Muscle layer of duodenum (tissue), 2 donors: ENCODE measurements around the gene PNKD.

Experiments
- H3K27ac ChIP-seq: one replicate; pipeline ENCODE4 v1.7.0; 2013; ENCODE audit warnings: mild to moderate bottlenecking, low read length
- H3K27me3 ChIP-seq: one replicate; pipeline ENCODE4 v1.7.0; 2013; ENCODE audit warnings: low read depth, mild to moderate bottlenecking, control low read depth, low read length
- H3K36me3 ChIP-seq, 2 donors: one replicate each; pipeline ENCODE4 v1.7.0; 2013; ENCODE audit warnings: low read length in 2 of 2, control low read depth in 1 of 2, mild to moderate bottlenecking in 1 of 2; ENCODE audit not compliant: insufficient read depth in 2 of 2, control insufficient read depth in 1 of 2
- H3K4me1 ChIP-seq, 2 donors: one replicate each; pipeline ENCODE4 v1.7.0; 2013; ENCODE audit warnings: low read length in 2 of 2, mild to moderate bottlenecking in 2 of 2, control low read depth in 1 of 2, moderate library complexity in 1 of 2; ENCODE audit not compliant: insufficient read depth in 2 of 2, control insufficient read depth in 1 of 2
- H3K4me3 ChIP-seq, 2 donors: one replicate each; pipeline ENCODE4 v1.7.0; 2013; ENCODE audit warnings: low read length in 2 of 2, low read depth in 1 of 2, mild to moderate bottlenecking in 1 of 2
- H3K9me3 ChIP-seq, 2 donors: one replicate each; pipeline ENCODE4 v1.7.0; 2013; ENCODE audit warnings: low read length in 2 of 2, control low read depth in 1 of 2, mild to moderate bottlenecking in 1 of 2; ENCODE audit not compliant: control insufficient read depth in 1 of 2
- donor health status: healthy.

PNKD gene

GRCh38 chr2:218387369-218388194, 117.3 kb downstream of the PNKD start:
- H3K27me3 ChIP-seq, result no peaks in the 10 kb centered on the region
- peak overlapping the region; percentile 60 to 61 for H3K4me3 ChIP-seq
- peaks cover 0 to 6% of the 10 kb centered on the region in 2 donors for H3K4me1 ChIP-seq
- H3K36me3 ChIP-seq, result no peaks in the 10 kb centered on the region
- no peaks in the 10 kb centered on the region for H3K9me3 ChIP-seq
- peak overlapping the region; percentile 23 for H3K27ac ChIP-seq

GRCh38 chr2:218389333-218390150, 119.2 kb downstream of the PNKD start:
- no peak overlapping the region for H3K27ac ChIP-seq
- H3K36me3 ChIP-seq, result no peaks in the 10 kb centered on the region
- no peaks in the 10 kb centered on the region for H3K27me3 ChIP-seq
- H3K4me3 ChIP-seq, result no peak overlapping the region
- peaks cover 0 to 6% of the 10 kb centered on the region in 2 donors for H3K4me1 ChIP-seq
- H3K9me3 ChIP-seq, result no peaks in the 10 kb centered on the region

GRCh38 chr2:218391202-218391601, 120.9 kb downstream of the PNKD start:
- Histone ChIP-seq H3K9me3 (no peaks in the 10 kb centered on the region), H3K4me3 (no peak overlapping the region), H3K4me1 (peaks cover 0 to 6% of the 10 kb centered on the region in 2 donors), H3K27me3 (no peaks in the 10 kb centered on the region), H3K27ac (no peak overlapping the region), H3K36me3 (peaks cover 0 to 1% of the 10 kb centered on the region in 2 donors)

GRCh38 chr2:218392459-218392858, 122.1 kb downstream of the PNKD start:
- Histone ChIP-seq H3K9me3 (no peaks in the 10 kb centered on the region), H3K36me3 (peaks cover 0 to 3% of the 10 kb centered on the region in 2 donors), H3K4me1 (peaks cover 0 to 10% of the 10 kb centered on the region in 2 donors), H3K4me3 (no peak overlapping the region), H3K27ac (no peak overlapping the region), H3K27me3 (no peaks in the 10 kb centered on the region)

GRCh38 chr2:218392891-218393462, 122.7 kb downstream of the PNKD start:
- H3K27ac ChIP-seq, result no peak overlapping the region
- peaks cover 0 to 10% of the 10 kb centered on the region in 2 donors for H3K4me1 ChIP-seq
- peaks cover 0 to 3% of the 10 kb centered on the region in 2 donors for H3K36me3 ChIP-seq
- no peaks in the 10 kb centered on the region for H3K27me3 ChIP-seq
- H3K4me3 ChIP-seq, result no peak overlapping the region
- no peaks in the 10 kb centered on the region for H3K9me3 ChIP-seq

GRCh38 chr2:218393750-218394290, 123.5 kb downstream of the PNKD start:
- peaks cover 0 to 12% of the 10 kb centered on the region in 2 donors for H3K4me1 ChIP-seq

GRCh38 chr2:218394298-218395089, 124.2 kb downstream of the PNKD start:
- Histone ChIP-seq H3K9me3 (no peaks in the 10 kb centered on the region), H3K27ac (no peak overlapping the region), H3K36me3 (peaks cover 0 to 3% of the 10 kb centered on the region in 2 donors), H3K4me3 (no peak overlapping the region), H3K4me1 (peaks cover 0 to 12% of the 10 kb centered on the region in 2 donors), H3K27me3 (no peaks in the 10 kb centered on the region)

More at GRCh38 chr2:218393750-218394290, 123.5 kb downstream of the PNKD start:
- Histone ChIP-seq H3K9me3 (no peaks in the 10 kb centered on the region), H3K4me3 (no peak overlapping the region), H3K27me3 (no peaks in the 10 kb centered on the region), H3K36me3 (peaks cover 0 to 3% of the 10 kb centered on the region in 2 donors), H3K27ac (no peak overlapping the region)

GRCh38 chr2:218395090-218395444, 124.7 kb downstream of the PNKD start:
- Histone ChIP-seq H3K9me3 (no peaks in the 10 kb centered on the region), H3K4me1 (peaks cover 0 to 12% of the 10 kb centered on the region in 2 donors), H3K27ac (no peak overlapping the region), H3K36me3 (peaks cover 0 to 3% of the 10 kb centered on the region in 2 donors), H3K27me3 (no peaks in the 10 kb centered on the region), H3K4me3 (no peak overlapping the region)

GRCh38 chr2:218395456-218395825, 125.1 kb downstream of the PNKD start:
- no peaks in the 10 kb centered on the region for H3K9me3 ChIP-seq
- H3K4me3 ChIP-seq, result peak overlapping the region; percentile 33 to 88
- peaks cover 0 to 12% of the 10 kb centered on the region in 2 donors for H3K4me1 ChIP-seq
- H3K27ac ChIP-seq, result peak overlapping the region; percentile 60
- H3K27me3 ChIP-seq, result no peaks in the 10 kb centered on the region
- peaks cover 0 to 3% of the 10 kb centered on the region in 2 donors for H3K36me3 ChIP-seq

- H3K4me3 ChIP-seq, result peak overlapping the region; percentile 82 to 88
- H3K4me1 ChIP-seq, result peaks cover 0 to 13% of the 10 kb centered on the region in 2 donors
- peaks cover 0 to 3% of the 10 kb centered on the region in 2 donors for H3K36me3 ChIP-seq
- no peaks in the 10 kb centered on the region for H3K9me3 ChIP-seq
- no peaks in the 10 kb centered on the region for H3K27me3 ChIP-seq
- peak overlapping the region; percentile 93 for H3K27ac ChIP-seq
Measured at GRCh38 chr2:218395826-218396687, 125.7 kb downstream of the PNKD start.
